Mesendoderm (in vitro differentiated cells): ENCODE results near the gene CPEB2.
A peak's percentile ranks its signal among the peaks of the same experiment; 100 is the strongest.

Source experiments
- DNase-seq: peaks from one replicate; pipeline ENCODE4 v3.0.0; 2013
- H2AK5ac ChIP-seq: 2 replicates; pipeline ENCODE4 v1.6.1; 2013; ENCODE audit warnings: low read length, inconsistent platforms
- H2BK120ac ChIP-seq: 2 replicates; pipeline ENCODE4 v1.6.1; 2013; ENCODE audit warnings: low read depth, mild to moderate bottlenecking, low read length, moderate library complexity, mixed read lengths
- H2BK15ac ChIP-seq: replicated peaks from 2 replicates; pipeline ENCODE4 v1.6.1; 2013; ENCODE audit warnings: low read depth, mild to moderate bottlenecking, moderate library complexity
- H2BK5ac ChIP-seq: 2 replicates; pipeline ENCODE4 v1.6.1; 2013; ENCODE audit warnings: low read length, inconsistent platforms
- H3K18ac ChIP-seq: 2 replicates; pipeline ENCODE4 v1.6.1; 2013; ENCODE audit warnings: mild to moderate bottlenecking, low read length, mixed read lengths
- H3K23ac ChIP-seq: one replicate; pipeline ENCODE4 v1.6.1; 2013; ENCODE audit warnings: low read length
- H3K27ac ChIP-seq: 2 replicates; pipeline ENCODE4 v1.5.1; 2013; ENCODE audit warnings: low read depth, mild to moderate bottlenecking, inconsistent platforms, low read length, moderate library complexity
- H3K27me3 ChIP-seq: 2 replicates; pipeline ENCODE4 v1.6.1; 2013; ENCODE audit warnings: low read length, control low read depth, mild to moderate bottlenecking, inconsistent platforms; ENCODE audit not compliant: insufficient read depth, poor library complexity
- H3K36me3 ChIP-seq: 2 replicates; pipeline ENCODE4 v1.6.1; 2013; ENCODE audit warnings: low read length, inconsistent platforms; ENCODE audit not compliant: control insufficient read depth, insufficient read depth
- H3K4ac ChIP-seq: one replicate; pipeline ENCODE4 v1.6.1; 2013; ENCODE audit warnings: low read depth, mild to moderate bottlenecking, low read length, moderate library complexity
- H3K4me1 ChIP-seq: 2 replicates; pipeline ENCODE4 v1.6.1; 2013; ENCODE audit warnings: low read depth, low read length, inconsistent platforms; ENCODE audit not compliant: control insufficient read depth
- H3K4me2 ChIP-seq: 2 replicates; pipeline ENCODE4 v1.6.1; 2013; ENCODE audit warnings: low read length
- H3K4me3 ChIP-seq: 2 replicates; pipeline ENCODE4 v1.5.1; 2013; ENCODE audit warnings: mild to moderate bottlenecking, low read length
- H3K56ac ChIP-seq: one replicate; pipeline ENCODE4 v1.6.1; 2013; ENCODE audit warnings: low read length
- H3K79me1 ChIP-seq: 2 replicates; pipeline ENCODE4 v1.6.1; 2013; ENCODE audit warnings: low read length, inconsistent platforms
- H3K79me2 ChIP-seq: 2 replicates; pipeline ENCODE4 v1.6.1; 2013; ENCODE audit warnings: mild to moderate bottlenecking, low read length; ENCODE audit not compliant: control insufficient read depth, insufficient read depth
- H3K9ac ChIP-seq: 2 replicates; pipeline ENCODE4 v1.6.1; 2013; ENCODE audit warnings: low read length, inconsistent platforms
- H4K5ac ChIP-seq: one replicate; pipeline ENCODE4 v1.6.1; 2013; ENCODE audit warnings: low read length
- H4K8ac ChIP-seq: one replicate; pipeline ENCODE4 v1.6.1; 2013; ENCODE audit warnings: low read depth, mild to moderate bottlenecking, control low read depth, low read length, moderate library complexity
- WGBS: extraction: QIAGEN DNeasy Blood & Tissue Kit; methylation state at CpG from one replicate; pipeline ENCODE4 v1.1.7; 2013; ENCODE audit warnings: low lambda C conversion rate, missing lambda C conversion rate; ENCODE audit not compliant: insufficient coverage; ENCODE audit errors: extremely low coverage; 5-methylcytosine and 5-hydroxymethylcytosine counted together

The CPEB2 gene

GRCh38 chr4:15042529-15043167, 40.4 kb downstream of the CPEB2 start:
- Histone ChIP-seq H2BK120ac (no peak overlapping the region), H3K36me3 (no peaks in the 10 kb centered on the region), H3K27ac (no peak overlapping the region), H3K4me2 (no peak overlapping the region), H3K23ac (no peak overlapping the region), H3K18ac (no peak overlapping the region), H4K5ac (no peak overlapping the region), H3K4me3 (no peak overlapping the region), H3K4me1 (no peaks in the 10 kb centered on the region), H2AK5ac (no peak overlapping the region), H3K4ac (no peak overlapping the region), H3K79me1 (no peaks in the 10 kb centered on the region), H3K79me2 (no peaks in the 10 kb centered on the region), H4K8ac (no peak overlapping the region), H3K27me3 (no peaks in the 10 kb centered on the region), H3K9ac (no peak overlapping the region), H2BK5ac (no peak overlapping the region), H3K56ac (no peak overlapping the region), H2BK15ac (no peak overlapping the region)
- peak; percentile 50 for DNase-seq
- WGBS: no CpG with 5 or more reads among the region's 4 CpGs

- no peaks in the 10 kb centered on the region for H3K79me1 ChIP-seq
- H2BK120ac ChIP-seq: no peak overlapping the region
- H2BK5ac ChIP-seq: no peak overlapping the region
- H3K18ac ChIP-seq: no peak overlapping the region
- no peaks in the 10 kb centered on the region for H3K36me3 ChIP-seq
- H3K56ac ChIP-seq: no peak overlapping the region
- WGBS: no CpG with 5 or more reads among the region's 3 CpGs
- H3K27me3 ChIP-seq: no peaks in the 10 kb centered on the region
- H3K4me3 ChIP-seq: no peak overlapping the region
- no peak overlapping the region for H3K4me2 ChIP-seq
- H4K5ac ChIP-seq: no peak overlapping the region
- no peak overlapping the region for H3K27ac ChIP-seq
- DNase-seq: peak; percentile 44
- no peak overlapping the region for H2AK5ac ChIP-seq
- H3K79me2 ChIP-seq: no peaks in the 10 kb centered on the region
- H4K8ac ChIP-seq: no peak overlapping the region
- H3K4ac ChIP-seq: no peak overlapping the region
- H3K4me1 ChIP-seq: no peaks in the 10 kb centered on the region
- no peak overlapping the region for H3K9ac ChIP-seq
- H2BK15ac ChIP-seq: no peak overlapping the region
- H3K23ac ChIP-seq: no peak overlapping the region
Measured at GRCh38 chr4:15043226-15043625, 40.9 kb downstream of the CPEB2 start.

- Histone ChIP-seq H3K27ac (no peak overlapping the region), H2BK5ac (no peak overlapping the region), H3K23ac (no peak overlapping the region), H4K8ac (no peak overlapping the region), H2AK5ac (no peak overlapping the region), H2BK120ac (no peak overlapping the region), H2BK15ac (no peak overlapping the region), H3K79me1 (no peaks in the 10 kb centered on the region), H3K4me2 (no peak overlapping the region), H3K9ac (no peak overlapping the region), H3K4ac (no peak overlapping the region), H3K36me3 (no peaks in the 10 kb centered on the region), H3K18ac (no peak overlapping the region), H3K4me1 (no peaks in the 10 kb centered on the region), H3K79me2 (no peaks in the 10 kb centered on the region), H3K4me3 (no peak overlapping the region), H3K56ac (no peak overlapping the region), H3K27me3 (no peaks in the 10 kb centered on the region), H4K5ac (no peak overlapping the region)
- DNase-seq: no peak
- WGBS: no CpG with 5 or more reads among the region's 1 CpG
Measured at GRCh38 chr4:15043922-15044321, 41.6 kb downstream of the CPEB2 start.

- H2BK15ac ChIP-seq: no peak overlapping the region
- no peak overlapping the region for H3K9ac ChIP-seq
- H3K23ac ChIP-seq: no peak overlapping the region
- H3K79me1 ChIP-seq: no peaks in the 10 kb centered on the region
- H3K36me3 ChIP-seq: no peaks in the 10 kb centered on the region
- no peak overlapping the region for H4K5ac ChIP-seq
- H3K56ac ChIP-seq: no peak overlapping the region
- H3K4me2 ChIP-seq: no peak overlapping the region
- no peak overlapping the region for H3K27ac ChIP-seq
- no CpG with 5 or more reads among the region's 2 CpGs for WGBS
- H2AK5ac ChIP-seq: no peak overlapping the region
- no peak overlapping the region for H3K18ac ChIP-seq
- no peak overlapping the region for H2BK120ac ChIP-seq
- no peak overlapping the region for H2BK5ac ChIP-seq
- H3K27me3 ChIP-seq: no peaks in the 10 kb centered on the region
- no peak for DNase-seq
- H3K4ac ChIP-seq: no peak overlapping the region
- no peaks in the 10 kb centered on the region for H3K4me1 ChIP-seq
- H3K4me3 ChIP-seq: no peak overlapping the region
- no peaks in the 10 kb centered on the region for H3K79me2 ChIP-seq
- H4K8ac ChIP-seq: no peak overlapping the region
Measured at GRCh38 chr4:15054541-15054940, 52.3 kb downstream of the CPEB2 start.

- Histone ChIP-seq H2AK5ac (no peak overlapping the region), H3K4me1 (no peaks in the 10 kb centered on the region), H3K27ac (no peak overlapping the region), H2BK5ac (no peak overlapping the region), H3K27me3 (no peaks in the 10 kb centered on the region), H3K4me2 (no peak overlapping the region), H4K8ac (no peak overlapping the region), H3K36me3 (no peaks in the 10 kb centered on the region), H3K23ac (no peak overlapping the region), H3K9ac (no peak overlapping the region), H3K18ac (no peak overlapping the region), H4K5ac (no peak overlapping the region), H3K56ac (no peak overlapping the region), H3K79me2 (no peaks in the 10 kb centered on the region), H3K79me1 (no peaks in the 10 kb centered on the region), H3K4ac (no peak overlapping the region), H2BK120ac (no peak overlapping the region), H3K4me3 (no peak overlapping the region), H2BK15ac (no peak overlapping the region)
- no peak for DNase-seq
- no CpG with 5 or more reads among the region's 2 CpGs for WGBS
Measured at GRCh38 chr4:15060213-15060612, 57.9 kb downstream of the CPEB2 start.

- Histone ChIP-seq H3K56ac (no peak overlapping the region), H3K36me3 (no peaks in the 10 kb centered on the region), H3K27ac (no peak overlapping the region), H3K9ac (no peak overlapping the region), H2AK5ac (no peak overlapping the region), H3K18ac (no peak overlapping the region), H4K5ac (no peak overlapping the region), H3K79me1 (no peaks in the 10 kb centered on the region), H3K27me3 (no peaks in the 10 kb centered on the region), H3K4me1 (no peaks in the 10 kb centered on the region), H3K23ac (no peak overlapping the region), H3K4me2 (no peak overlapping the region), H3K4me3 (no peak overlapping the region), H3K79me2 (no peaks in the 10 kb centered on the region), H2BK5ac (no peak overlapping the region), H2BK120ac (no peak overlapping the region), H2BK15ac (no peak overlapping the region), H4K8ac (no peak overlapping the region), H3K4ac (no peak overlapping the region)
- DNase-seq: no peak
- no CpG with 5 or more reads among the region's 6 CpGs for WGBS
Measured at GRCh38 chr4:15063341-15063740, 61.1 kb downstream of the CPEB2 start.
